Measurements from ENCODE around the gene SPATA6. TPM values are rescaled to one million over a fixed set of nuclear protein-coding genes. Genes with fewer than 3 reads are reported as not detected.

The SPATA6 gene
- total and polyA plus RNA-seq, 2 of the 8 experiments (the other 6 are each of a cell fraction or from before 2014, with no cell fraction given), result 2.4 to 17.2 TPM

DNA sequence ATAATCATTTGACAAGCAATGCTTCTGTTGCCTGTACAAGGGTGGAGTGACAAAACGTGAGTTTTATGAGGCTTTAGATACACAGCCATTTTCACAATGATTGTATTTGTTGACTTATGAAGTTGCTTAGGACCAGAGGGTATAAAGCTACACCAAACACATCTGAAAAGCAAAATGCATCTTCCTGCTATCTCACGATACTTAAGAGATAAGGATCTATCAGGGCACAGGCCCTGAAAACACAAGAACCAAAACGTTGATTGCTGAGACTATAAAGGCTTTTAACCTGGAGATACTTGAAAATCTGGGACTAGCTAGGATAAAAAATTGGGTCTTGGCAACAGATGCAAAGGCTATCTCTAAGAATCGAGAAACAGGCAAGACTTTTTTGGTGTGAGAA is 133.7 kb downstream of the SPATA6 start:
- H3K36me3 ChIP-seq (ENCODE audit: control insufficient read depth in 2 of 4, insufficient read depth in 4 of 4, low read length in 3 of 4), result no peaks in the 10 kb centered on the region
- H3K56ac ChIP-seq (replicated peaks; ENCODE audit: insufficient read length, low read depth, low read length), result no peak overlapping the region
- H3K4me3 ChIP-seq (ENCODE audit: extremely low read depth in 1 of 4, insufficient read depth in 2 of 4, low read depth in 3 of 4, low read length in 4 of 4), result no peak overlapping the region
- H3K23ac ChIP-seq (ENCODE audit: insufficient read length), result no peak overlapping the region
- no peaks in the 10 kb centered on the region for H3K27me3 ChIP-seq (replicated peaks in 1 of 4; ENCODE audit: control insufficient read depth in 3 of 4, extremely low read depth in 1 of 4, insufficient read depth in 3 of 4, low read length in 3 of 4)
- no peak overlapping the region for H3K14ac ChIP-seq (ENCODE audit: insufficient read length)
- H2BK20ac ChIP-seq (ENCODE audit: low read length), result no peak overlapping the region
- no peak overlapping the region for H2BK15ac ChIP-seq (ENCODE audit: low read length)
- no peak overlapping the region for H2BK120ac ChIP-seq (replicated peaks; ENCODE audit: low read depth, low read length)
- H2AFZ ChIP-seq (ENCODE audit: low read length), result no peak overlapping the region
- no peak overlapping the region for H2AK5ac ChIP-seq (ENCODE audit: low read depth, low read length)
- no peaks in the 10 kb centered on the region for H3K79me2 ChIP-seq (ENCODE audit: control insufficient read depth in 1 of 2, insufficient read depth in 2 of 2, low read length in 2 of 2)
- H2BK5ac ChIP-seq (ENCODE audit: low read depth, low read length), result no peak overlapping the region
- no peak overlapping the region for H4K5ac ChIP-seq (ENCODE audit: insufficient read length, low read depth, low read length)
- H3K9ac ChIP-seq (replicated peaks in 1 of 4; ENCODE audit: extremely low read depth in 1 of 4, low read depth in 3 of 4, low read length in 3 of 4), result no peak overlapping the region
- no peak overlapping the region for H3K18ac ChIP-seq (ENCODE audit: extremely low read depth, low read length)
- 83% methylated on average over 4 of the region's 4 CpGs; no CpG with 5 or more reads in 1 of the 2 experiments for WGBS, 2 experiments (ENCODE audit: extremely low coverage in 1 of 2, insufficient coverage in 1 of 2, insufficient read length in 1 of 2, insufficient replicate concordance in 2 of 2, low coverage in 1 of 2, low lambda C conversion rate in 2 of 2, missing lambda C conversion rate in 1 of 2)
- no peaks in the 10 kb centered on the region for H4K20me1 ChIP-seq (replicated peaks in 1 of 2; ENCODE audit: control insufficient read depth in 1 of 2, insufficient read depth in 2 of 2, low read length in 2 of 2)
- H3K4me1 ChIP-seq (replicated peaks in 1 of 4; ENCODE audit: control insufficient read depth in 3 of 4, insufficient read depth in 4 of 4, low read length in 3 of 4), result no peaks in the 10 kb centered on the region
- ChIA-PET CTCF (ENCODE audit: partially characterized antibody) (no interaction called here), POLR2A (ENCODE audit: partially characterized antibody) (no interaction called here)
- no peak overlapping the region for H4K8ac ChIP-seq (ENCODE audit: extremely low read depth, insufficient read depth, low read length)
- no peak for FAIRE-seq
- H3K4me2 ChIP-seq (ENCODE audit: insufficient read depth in 1 of 2, low read depth in 2 of 2, low read length in 2 of 2), result no peak overlapping the region
- no peak overlapping the region for H2BK12ac ChIP-seq (ENCODE audit: low read depth, low read length)
- H3K27ac ChIP-seq (ENCODE audit: low read depth, low read length), result no peak overlapping the region
- TF ChIP-seq GABPA (IDR thresholded peaks at IDR 0.05; ENCODE audit: borderline replicate concordance, insufficient read depth, low read length) (no peak), KDM4A (IDR thresholded peaks at IDR 0.05; ENCODE audit: low read depth, low read length, severe bottlenecking) (no peak)
- no peaks in the 10 kb centered on the region for H3K23me2 ChIP-seq (ENCODE audit: low read depth, low read length)
- DNase-seq (ENCODE audit: low read depth in 1 of 2, low spot score in 2 of 2), result no peak
- no peaks in the 10 kb centered on the region for H3K79me1 ChIP-seq (ENCODE audit: low read depth, low read length)
- H4K91ac ChIP-seq (replicated peaks; ENCODE audit: insufficient read length, low read length), result no peak overlapping the region
- H3K9me3 ChIP-seq (ENCODE audit: insufficient read depth in 2 of 2, low read depth in 1 of 2, low read length in 1 of 2), result 0 out of 4 replicates have a peak, but pooled peaks cover under 1 to 2% of the 10 kb centered on the region in 2 experiments
- no peak overlapping the region for H3K4ac ChIP-seq (replicated peaks; ENCODE audit: insufficient read length, low read depth, low read length)

All from H1 (cell line).